ENCODE data around the gene PAPPA. TPM values are rescaled to one million over a fixed set of nuclear protein-coding genes. Genes with fewer than 3 reads are reported as not detected.
A peak's percentile ranks its signal among the peaks of the same experiment; 100 is the strongest.

Gene PAPPA, protein sequence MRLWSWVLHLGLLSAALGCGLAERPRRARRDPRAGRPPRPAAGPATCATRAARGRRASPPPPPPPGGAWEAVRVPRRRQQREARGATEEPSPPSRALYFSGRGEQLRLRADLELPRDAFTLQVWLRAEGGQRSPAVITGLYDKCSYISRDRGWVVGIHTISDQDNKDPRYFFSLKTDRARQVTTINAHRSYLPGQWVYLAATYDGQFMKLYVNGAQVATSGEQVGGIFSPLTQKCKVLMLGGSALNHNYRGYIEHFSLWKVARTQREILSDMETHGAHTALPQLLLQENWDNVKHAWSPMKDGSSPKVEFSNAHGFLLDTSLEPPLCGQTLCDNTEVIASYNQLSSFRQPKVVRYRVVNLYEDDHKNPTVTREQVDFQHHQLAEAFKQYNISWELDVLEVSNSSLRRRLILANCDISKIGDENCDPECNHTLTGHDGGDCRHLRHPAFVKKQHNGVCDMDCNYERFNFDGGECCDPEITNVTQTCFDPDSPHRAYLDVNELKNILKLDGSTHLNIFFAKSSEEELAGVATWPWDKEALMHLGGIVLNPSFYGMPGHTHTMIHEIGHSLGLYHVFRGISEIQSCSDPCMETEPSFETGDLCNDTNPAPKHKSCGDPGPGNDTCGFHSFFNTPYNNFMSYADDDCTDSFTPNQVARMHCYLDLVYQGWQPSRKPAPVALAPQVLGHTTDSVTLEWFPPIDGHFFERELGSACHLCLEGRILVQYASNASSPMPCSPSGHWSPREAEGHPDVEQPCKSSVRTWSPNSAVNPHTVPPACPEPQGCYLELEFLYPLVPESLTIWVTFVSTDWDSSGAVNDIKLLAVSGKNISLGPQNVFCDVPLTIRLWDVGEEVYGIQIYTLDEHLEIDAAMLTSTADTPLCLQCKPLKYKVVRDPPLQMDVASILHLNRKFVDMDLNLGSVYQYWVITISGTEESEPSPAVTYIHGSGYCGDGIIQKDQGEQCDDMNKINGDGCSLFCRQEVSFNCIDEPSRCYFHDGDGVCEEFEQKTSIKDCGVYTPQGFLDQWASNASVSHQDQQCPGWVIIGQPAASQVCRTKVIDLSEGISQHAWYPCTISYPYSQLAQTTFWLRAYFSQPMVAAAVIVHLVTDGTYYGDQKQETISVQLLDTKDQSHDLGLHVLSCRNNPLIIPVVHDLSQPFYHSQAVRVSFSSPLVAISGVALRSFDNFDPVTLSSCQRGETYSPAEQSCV (N-terminal part only)
- total RNA-seq = 0.28 TPM
- polyA plus RNA-seq = 0.34 TPM
- long read RNA-seq, donor 1 = 0 reads
- long read RNA-seq, donor 2 = 0 reads
- long read RNA-seq, donor 3 = 0 reads
- long read RNA-seq, donor 4 = 0 reads
- long read RNA-seq, donor 5 = 0 reads
- long read RNA-seq, donor 6 = 0 reads
- long read RNA-seq, donor 7 = 0 reads
- long read RNA-seq, donor 8 = 0 reads
- long read RNA-seq, donor 9 = 0 reads
- long read RNA-seq, donor 10 = 0 reads

- H3K36me3 ChIP-seq (ENCODE audit: control insufficient read depth in 2 of 2, insufficient read depth in 2 of 2, low read length in 1 of 2) = no peaks in the 10 kb centered on the region
- DNase-seq (ENCODE audit: low read depth in 6 of 9, low spot score in 9 of 9) = no peak
- H3K4me1 ChIP-seq (ENCODE audit: control insufficient read depth in 2 of 2, insufficient read depth in 2 of 2, low read length in 2 of 2) = no peaks in the 10 kb centered on the region
- 2% methylated on average over 41 of the region's 41 CpGs for WGBS
- peaks cover 30 to 58% of the 10 kb centered on the region in 2 donors for H3K27me3 ChIP-seq (ENCODE audit: control insufficient read depth in 2 of 2, insufficient read depth in 1 of 2, low read length in 1 of 2)
- no peak within 1 kb of the TSS for H3K27ac ChIP-seq (ENCODE audit: low read depth in 1 of 2, low read length in 1 of 2)
- peak within 1 kb of the TSS in 1 of 2 donors; percentile 27 for H3K4me3 ChIP-seq (ENCODE audit: low read length in 2 of 2)
- H3K9me3 ChIP-seq (ENCODE audit: control insufficient read depth in 2 of 2, insufficient read depth in 1 of 2, low read length in 1 of 2) = no peaks in the 10 kb centered on the region
Observed at GRCh38 chr9:116153765-116154333, at the start of gene PAPPA. Gene PAPPA (plus strand): TSS chr9:116153791. CDS start chr9:116154173, 382 bp downstream.

DNA sequence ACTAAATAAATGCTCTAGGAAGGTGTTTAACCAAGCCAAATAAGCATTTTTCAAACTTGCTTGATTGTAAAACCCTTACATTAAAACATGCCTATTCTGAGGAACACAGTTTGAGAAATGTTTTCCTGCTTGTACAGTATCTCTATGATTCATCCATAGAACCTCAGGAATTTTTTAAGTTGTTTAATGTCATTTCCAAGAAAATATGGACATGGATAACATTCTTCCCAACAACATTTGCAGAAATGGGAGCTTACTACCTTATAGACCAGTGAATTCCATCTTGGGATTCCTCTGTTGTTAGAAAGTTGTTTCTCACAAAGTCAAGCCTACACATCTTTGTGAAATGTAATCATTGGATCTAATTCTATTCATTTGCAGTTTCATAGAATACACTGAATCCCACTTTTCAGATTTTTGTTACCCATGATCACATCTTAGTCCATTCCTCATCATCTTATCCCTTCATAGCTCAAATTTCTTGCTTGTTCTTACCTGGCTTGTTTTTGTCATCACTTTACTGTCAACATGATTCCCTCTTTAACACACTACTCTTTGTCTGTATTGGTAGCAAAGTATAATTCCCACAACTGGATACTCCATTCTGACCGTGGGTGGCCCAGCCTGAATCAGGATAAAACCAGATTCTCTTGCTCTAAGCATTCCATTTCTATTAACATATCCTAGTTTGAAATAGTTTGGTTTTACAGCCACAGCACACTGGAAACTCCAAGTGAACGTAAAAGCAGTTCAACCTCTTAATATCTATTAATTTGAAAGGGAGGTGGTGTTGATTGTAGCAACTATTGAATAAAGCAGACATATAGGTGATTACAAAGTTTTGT lies 49.4 kb upstream of the PAPPA start:
- H3K27me3 ChIP-seq (ENCODE audit: control insufficient read depth in 2 of 2, insufficient read depth in 1 of 2, low read length in 1 of 2) = no peaks in the 10 kb centered on the region
- no peak overlapping the region for H3K4me3 ChIP-seq (ENCODE audit: low read length in 2 of 2)
- no peaks in the 10 kb centered on the region for H3K4me1 ChIP-seq (ENCODE audit: control insufficient read depth in 2 of 2, insufficient read depth in 2 of 2, low read length in 2 of 2)
- no peak overlapping the region for H3K27ac ChIP-seq (ENCODE audit: low read depth in 1 of 2, low read length in 1 of 2)
- H3K9me3 ChIP-seq (ENCODE audit: control insufficient read depth in 2 of 2, insufficient read depth in 1 of 2, low read length in 1 of 2) = no peaks in the 10 kb centered on the region
- WGBS = 78% methylated on average over 2 of the region's 2 CpGs
- no peaks in the 10 kb centered on the region for H3K36me3 ChIP-seq (ENCODE audit: control insufficient read depth in 2 of 2, insufficient read depth in 2 of 2, low read length in 1 of 2)
- DNase-seq (ENCODE audit: low read depth in 6 of 9, low spot score in 9 of 9) = no peak

DNA sequence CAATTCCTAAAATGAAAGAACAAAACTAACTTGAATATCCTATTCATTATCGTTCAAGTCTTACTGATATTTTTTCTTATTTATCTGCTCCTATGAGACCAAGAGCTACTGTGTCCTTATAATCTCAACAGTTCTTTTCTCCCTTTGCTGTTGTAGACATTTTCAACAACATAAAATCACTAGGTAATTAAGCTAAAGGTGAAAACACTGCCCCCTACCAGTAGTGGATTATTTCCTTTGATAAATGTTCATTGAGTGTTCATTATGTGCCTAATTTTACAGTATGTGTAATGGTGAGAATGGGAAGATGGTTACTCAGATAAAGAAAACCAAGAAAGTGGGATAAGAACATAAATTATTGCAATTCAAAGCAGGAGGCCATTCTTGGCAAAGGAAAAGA lies 41.4 kb upstream of the PAPPA start:
- Histone ChIP-seq H3K9me3 (ENCODE audit: control insufficient read depth in 2 of 2, insufficient read depth in 1 of 2, low read length in 1 of 2) (no peaks in the 10 kb centered on the region), H3K27ac (ENCODE audit: low read depth in 1 of 2, low read length in 1 of 2) (no peak overlapping the region), H3K27me3 (ENCODE audit: control insufficient read depth in 2 of 2, insufficient read depth in 1 of 2, low read length in 1 of 2) (no peaks in the 10 kb centered on the region), H3K4me3 (ENCODE audit: low read length in 2 of 2) (no peak overlapping the region), H3K4me1 (ENCODE audit: control insufficient read depth in 2 of 2, insufficient read depth in 2 of 2, low read length in 2 of 2) (no peaks in the 10 kb centered on the region), H3K36me3 (ENCODE audit: control insufficient read depth in 2 of 2, insufficient read depth in 2 of 2, low read length in 1 of 2) (no peaks in the 10 kb centered on the region)
- WGBS = 88% methylated on average over 1 of the region's 1 CpG
- DNase-seq (ENCODE audit: low read depth in 6 of 9, low spot score in 9 of 9) = no peak

DNA sequence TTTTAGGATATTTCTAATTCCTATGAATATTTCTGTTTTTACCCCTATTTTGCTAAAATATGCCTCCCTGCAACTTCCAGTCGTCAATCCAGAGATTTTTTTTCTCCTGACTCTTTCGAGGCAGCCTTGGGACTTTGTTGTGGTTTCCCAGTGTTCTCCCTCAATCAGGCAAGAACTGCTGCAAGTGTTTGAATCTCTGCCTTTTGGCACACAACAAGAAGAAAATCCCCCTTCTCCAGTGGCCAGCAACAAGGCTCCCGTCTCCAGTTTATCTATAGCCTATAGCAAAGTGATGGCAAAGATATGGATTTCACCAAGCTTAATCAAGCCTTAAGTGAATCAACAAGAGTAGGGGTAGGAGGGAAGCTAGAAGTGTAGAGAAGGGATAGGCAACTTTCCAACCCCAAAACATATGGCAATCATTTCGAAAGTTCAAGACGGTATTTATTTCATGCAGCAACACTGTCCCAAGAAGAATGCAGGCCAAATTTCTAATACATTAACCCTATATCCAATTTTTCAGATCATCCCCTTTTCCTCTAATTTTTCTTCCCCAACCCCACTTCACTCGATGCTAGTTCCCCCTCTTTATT lies 37.7 kb upstream of the PAPPA start:
- 66% methylated on average over 6 of the region's 6 CpGs for WGBS

DNA sequence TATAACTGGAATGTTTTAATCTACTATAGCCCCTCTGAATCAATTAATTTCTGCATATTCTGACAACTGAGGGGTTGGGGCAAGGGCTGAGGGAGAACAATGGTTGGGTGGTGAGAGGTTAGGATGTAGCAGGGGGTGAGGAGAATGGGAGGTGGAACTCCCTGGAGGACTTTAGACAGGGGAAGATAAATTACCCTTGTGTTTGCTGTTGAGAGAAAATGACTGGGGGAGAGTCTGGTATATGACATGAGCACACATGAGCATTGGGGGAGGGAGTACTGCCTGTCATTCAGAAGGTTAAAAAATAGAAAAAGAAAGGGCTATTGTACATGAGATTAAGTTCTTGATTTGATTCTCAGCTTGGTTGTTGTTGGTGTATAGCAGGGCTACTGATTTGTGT lies 37.2 kb upstream of the PAPPA start:
- H3K4me1 ChIP-seq (ENCODE audit: control insufficient read depth in 2 of 2, insufficient read depth in 2 of 2, low read length in 2 of 2) = no peaks in the 10 kb centered on the region
- no peak overlapping the region for H3K4me3 ChIP-seq (ENCODE audit: low read length in 2 of 2)
- no peaks in the 10 kb centered on the region for H3K36me3 ChIP-seq (ENCODE audit: control insufficient read depth in 2 of 2, insufficient read depth in 2 of 2, low read length in 1 of 2)
- H3K9me3 ChIP-seq (ENCODE audit: control insufficient read depth in 2 of 2, insufficient read depth in 1 of 2, low read length in 1 of 2) = no peaks in the 10 kb centered on the region
- H3K27ac ChIP-seq (ENCODE audit: low read depth in 1 of 2, low read length in 1 of 2) = no peak overlapping the region
- no peak for DNase-seq (ENCODE audit: low read depth in 6 of 9, low spot score in 9 of 9)
- no peaks in the 10 kb centered on the region for H3K27me3 ChIP-seq (ENCODE audit: control insufficient read depth in 2 of 2, insufficient read depth in 1 of 2, low read length in 1 of 2)

More for the DNA sequence above, 37.7 kb upstream of the PAPPA start:
- Histone ChIP-seq H3K36me3 (ENCODE audit: control insufficient read depth in 2 of 2, insufficient read depth in 2 of 2, low read length in 1 of 2) (no peaks in the 10 kb centered on the region), H3K27ac (ENCODE audit: low read depth in 1 of 2, low read length in 1 of 2) (no peak overlapping the region), H3K4me1 (ENCODE audit: control insufficient read depth in 2 of 2, insufficient read depth in 2 of 2, low read length in 2 of 2) (no peaks in the 10 kb centered on the region), H3K27me3 (ENCODE audit: control insufficient read depth in 2 of 2, insufficient read depth in 1 of 2, low read length in 1 of 2) (no peaks in the 10 kb centered on the region), H3K9me3 (ENCODE audit: control insufficient read depth in 2 of 2, insufficient read depth in 1 of 2, low read length in 1 of 2) (no peaks in the 10 kb centered on the region), H3K4me3 (ENCODE audit: low read length in 2 of 2) (no peak overlapping the region)
- no peak for DNase-seq (ENCODE audit: low read depth in 6 of 9, low spot score in 9 of 9)

- no peak for DNase-seq (ENCODE audit: low read depth in 6 of 9, low spot score in 9 of 9)
Observed at GRCh38 chr9:116123171-116123570, 30.4 kb upstream of the PAPPA start.

GRCh38 chr9:116124472-116125040 lies 29.0 kb upstream of the PAPPA start:
- WGBS = 88% methylated on average over 4 of the region's 4 CpGs
- no peaks in the 10 kb centered on the region for H3K27me3 ChIP-seq (ENCODE audit: control insufficient read depth in 2 of 2, insufficient read depth in 1 of 2, low read length in 1 of 2)
- no peaks in the 10 kb centered on the region for H3K4me1 ChIP-seq (ENCODE audit: control insufficient read depth in 2 of 2, insufficient read depth in 2 of 2, low read length in 2 of 2)
- no peaks in the 10 kb centered on the region for H3K9me3 ChIP-seq (ENCODE audit: control insufficient read depth in 2 of 2, insufficient read depth in 1 of 2, low read length in 1 of 2)
- no peaks in the 10 kb centered on the region for H3K36me3 ChIP-seq (ENCODE audit: control insufficient read depth in 2 of 2, insufficient read depth in 2 of 2, low read length in 1 of 2)
- no peak overlapping the region for H3K4me3 ChIP-seq (ENCODE audit: low read length in 2 of 2)
- no peak for DNase-seq (ENCODE audit: low read depth in 6 of 9, low spot score in 9 of 9)
- H3K27ac ChIP-seq (ENCODE audit: low read depth in 1 of 2, low read length in 1 of 2) = no peak overlapping the region

More at GRCh38 chr9:116123171-116123570, 30.4 kb upstream of the PAPPA start:
- H3K27me3 ChIP-seq (ENCODE audit: control insufficient read depth in 2 of 2, insufficient read depth in 1 of 2, low read length in 1 of 2) = no peaks in the 10 kb centered on the region
- no peaks in the 10 kb centered on the region for H3K4me1 ChIP-seq (ENCODE audit: control insufficient read depth in 2 of 2, insufficient read depth in 2 of 2, low read length in 2 of 2)
- H3K27ac ChIP-seq (ENCODE audit: low read depth in 1 of 2, low read length in 1 of 2) = no peak overlapping the region
- H3K36me3 ChIP-seq (ENCODE audit: control insufficient read depth in 2 of 2, insufficient read depth in 2 of 2, low read length in 1 of 2) = no peaks in the 10 kb centered on the region
- no peaks in the 10 kb centered on the region for H3K9me3 ChIP-seq (ENCODE audit: control insufficient read depth in 2 of 2, insufficient read depth in 1 of 2, low read length in 1 of 2)
- 93% methylated on average over 3 of the region's 3 CpGs for WGBS
- H3K4me3 ChIP-seq (ENCODE audit: low read length in 2 of 2) = no peak overlapping the region

Data from thymus (tissue), 14 donors.